HEK293 (cell line): ENCODE results near the gene PDSS1.

Source experiments
- CTCF ChIA-PET: fragments of 350-600 bp; formaldehyde crosslinking; extraction: SDS; loops from one replicate; lab custom pipeline; 2021; ENCODE audit warnings: antibody characterized with exemption; lab: Yijun Ruan, JAX
- POLR2A ChIA-PET: fragments of 300-600 bp; formaldehyde crosslinking; extraction: SDS; loops from one replicate; lab custom pipeline; 2020; ENCODE audit warnings: antibody characterized with exemption, inconsistent platforms; lab: Yijun Ruan, JAX
- H3K27ac ChIP-seq: fragments of 200-500 bp; sonication (Bioruptor generic); 2 replicates; pipeline ENCODE4 v1.5.1; 2014; ENCODE audit warnings: low read depth, low read length, control low read depth, inconsistent platforms; ENCODE audit errors: extremely low read depth
- H3K36me3 ChIP-seq, 2 experiments: fragments of 200-500 bp in 1 of 2; sonication (Bioruptor generic) in 1 of 2; 1 replicate in 1 of 2; 2 replicates in 1 of 2; pipeline ENCODE4 v1.5.1; 2014 to 2017; ENCODE audit warnings: inconsistent platforms in 2 of 2, low read length in 2 of 2; ENCODE audit not compliant: control insufficient read depth in 2 of 2, insufficient read depth in 1 of 2
- H3K4me1 ChIP-seq: fragments of 200-500 bp; sonication (Bioruptor generic); 2 replicates; pipeline ENCODE4 v1.5.1; 2014; ENCODE audit warnings: mild to moderate bottlenecking, low read length, inconsistent platforms; ENCODE audit not compliant: control insufficient read depth, insufficient read depth
- H3K4me3 ChIP-seq: 2 replicates; pipeline ENCODE4 v1.5.1; 2011; ENCODE audit warnings: low read depth, mild to moderate bottlenecking, control low read depth, low read length, moderate library complexity
- H3K9me3 ChIP-seq: fragments of 200-500 bp; sonication (Bioruptor generic); 2 replicates; pipeline ENCODE4 v1.5.1; 2014; ENCODE audit warnings: low read depth, low read length, inconsistent platforms; ENCODE audit not compliant: control insufficient read depth, insufficient read depth
- KLF17 ChIP-seq: fragments of 450-650 bp; formaldehyde crosslinking; IDR thresholded peaks from 2 replicates; pipeline ENCODE4 v1.5.1; 2016; ENCODE audit warnings: missing biosample characterization, missing genetic modification characterization
- SALL2 ChIP-seq: fragments of 450-650 bp; formaldehyde crosslinking; IDR thresholded peaks from 2 replicates; pipeline ENCODE4 v1.5.0; 2017; ENCODE audit warnings: missing biosample characterization, mild to moderate bottlenecking, missing genetic modification characterization, borderline replicate concordance
- WT1 ChIP-seq: fragments of 450-650 bp; formaldehyde crosslinking; IDR thresholded peaks from 2 replicates; pipeline ENCODE4 v1.5.1; 2016; ENCODE audit warnings: missing biosample characterization, missing genetic modification characterization
- YY1 ChIP-seq: fragments of 450-650 bp; formaldehyde crosslinking; IDR thresholded peaks from 2 replicates; pipeline ENCODE4 v1.5.1; 2018; ENCODE audit warnings: missing biosample characterization, missing genetic modification characterization
- ZBTB17 ChIP-seq: fragments of 450-650 bp; formaldehyde crosslinking; IDR thresholded peaks from 2 replicates; pipeline ENCODE4 v1.5.1; 2016; ENCODE audit warnings: missing biosample characterization, missing genetic modification characterization
- ZBTB49 ChIP-seq: fragments of 450-650 bp; formaldehyde crosslinking; IDR thresholded peaks from 2 replicates; pipeline ENCODE4 v1.5.1; 2016; ENCODE audit warnings: missing biosample characterization, missing genetic modification characterization, low read depth
- ZBTB6 ChIP-seq: fragments of 450-650 bp; formaldehyde crosslinking; IDR thresholded peaks from 2 replicates; pipeline ENCODE4 v1.5.1; 2017; ENCODE audit warnings: missing biosample characterization, missing genetic modification characterization
- ZNF114 ChIP-seq: fragments of 450-650 bp; formaldehyde crosslinking; IDR thresholded peaks from 2 replicates; pipeline ENCODE4 v1.5.0; 2017; ENCODE audit warnings: missing biosample characterization, missing genetic modification characterization
- ZNF138 ChIP-seq: fragments of 450-650 bp; formaldehyde crosslinking; IDR thresholded peaks from 2 replicates; pipeline ENCODE4 v1.5.1; 2016; ENCODE audit warnings: missing biosample characterization, missing genetic modification characterization, borderline replicate concordance
- ZNF239 ChIP-seq: fragments of 450-650 bp; formaldehyde crosslinking; IDR thresholded peaks from 2 replicates; pipeline ENCODE4 v1.5.1; 2016; ENCODE audit warnings: missing biosample characterization, missing genetic modification characterization
- ZNF266 ChIP-seq: fragments of 450-650 bp; formaldehyde crosslinking; IDR thresholded peaks from 2 replicates; pipeline ENCODE4 v1.5.1; 2016; ENCODE audit warnings: missing biosample characterization, missing genetic modification characterization, low read depth
- ZNF274 ChIP-seq, 2 experiments: fragments of 200-500 bp in 1 of 2; fragments of 450-650 bp in 1 of 2; sonication (Bioruptor generic) in 1 of 2; formaldehyde crosslinking in 1 of 2; IDR thresholded peaks; 2 replicates each; pipeline versions ENCODE4 v1.5.1 to v1.6.1; 2014 to 2016; ENCODE audit warnings: borderline replicate concordance in 1 of 2, inconsistent platforms in 1 of 2, low read length in 1 of 2, missing biosample characterization in 1 of 2, missing genetic modification characterization in 1 of 2
- ZNF404 ChIP-seq: fragments of 450-650 bp; formaldehyde crosslinking; IDR thresholded peaks from 2 replicates; pipeline ENCODE4 v1.5.1; 2017; ENCODE audit warnings: missing biosample characterization, missing genetic modification characterization
- ZNF513 ChIP-seq: fragments of 450-650 bp; IDR thresholded peaks from 2 replicates; pipeline ENCODE4 v1.5.1; 2018; ENCODE audit warnings: missing biosample characterization, missing genetic modification characterization
- ZNF529 ChIP-seq: fragments of 450-650 bp; formaldehyde crosslinking; IDR thresholded peaks from 2 replicates; pipeline ENCODE4 v1.5.1; 2017; ENCODE audit warnings: missing genetic modification characterization, missing biosample characterization; ENCODE audit not compliant: insufficient replicate concordance
- ZNF639 ChIP-seq: fragments of 450-650 bp; formaldehyde crosslinking; IDR thresholded peaks from 2 replicates; pipeline ENCODE4 v1.5.1; 2016; ENCODE audit warnings: missing biosample characterization, missing genetic modification characterization
- ZNF654 ChIP-seq: fragments of 450-650 bp; formaldehyde crosslinking; IDR thresholded peaks from 2 replicates; pipeline ENCODE4 v1.5.1; 2016; ENCODE audit warnings: low read depth, missing biosample characterization, missing genetic modification characterization
- ZNF677 ChIP-seq: fragments of 450-650 bp; IDR thresholded peaks from 2 replicates; pipeline ENCODE4 v1.5.0; 2018; ENCODE audit warnings: missing biosample characterization, mild to moderate bottlenecking, missing genetic modification characterization, moderate library complexity
- ZNF692 ChIP-seq: fragments of 450-650 bp; formaldehyde crosslinking; IDR thresholded peaks from 2 replicates; pipeline ENCODE4 v1.5.1; 2016; ENCODE audit warnings: missing biosample characterization, missing genetic modification characterization
- ZSCAN23 ChIP-seq: fragments of 450-650 bp; formaldehyde crosslinking; IDR thresholded peaks from 2 replicates; pipeline ENCODE4 v1.5.1; 2016; ENCODE audit warnings: missing biosample characterization, missing genetic modification characterization

The PDSS1 gene

GRCh38 chr10:26728957-26729356 lies 31.5 kb downstream of the PDSS1 start:
- H3K9me3 ChIP-seq: no peaks in the 10 kb centered on the region
- no peak overlapping the region for H3K27ac ChIP-seq
- peaks cover 60 to 83% of the 10 kb centered on the region in 2 experiments for H3K36me3 ChIP-seq
- H3K4me1 ChIP-seq: no peaks in the 10 kb centered on the region
- TF ChIP-seq KLF17 (tag by site-specific recombination): no peak
- no peak for TF ChIP-seq ZNF529 (tag by site-specific recombination)
- no peak for TF ChIP-seq WT1 (tag by site-specific recombination)
- no peak for TF ChIP-seq ZBTB6
- no peak for TF ChIP-seq ZNF513 (tag by site-specific recombination)
- CTCF ChIA-PET: interaction anchor here (0.5 to 1.3 kb wide), 6 partner anchors 132 to 558 kb away, joined by 3 to 5 read pairs (median 3); partner anchors contain the start of gene ABI1
- POLR2A ChIA-PET: no interaction called here
- no peak overlapping the region for H3K4me3 ChIP-seq

- no peak overlapping the region for H3K27ac ChIP-seq
- H3K9me3 ChIP-seq: no peaks in the 10 kb centered on the region
- no peaks in the 10 kb centered on the region for H3K4me1 ChIP-seq
- no peak overlapping the region for H3K4me3 ChIP-seq
- TF ChIP-seq ZNF404 (tag by site-specific recombination) (no peak), ZNF239 (tag by site-specific recombination) (no peak)
- ChIA-PET POLR2A (no interaction called here), CTCF (interaction anchor here (1.0 to 1.3 kb wide), 2 partner anchors 132 to 153 kb away, joined by 3 to 5 read pairs; partner anchors contain the start of gene ABI1)
- H3K36me3 ChIP-seq: peaks cover 58 to 83% of the 10 kb centered on the region in 2 experiments
Observed at GRCh38 chr10:26729395-26729794, 31.9 kb downstream of the PDSS1 start.

GRCh38 chr10:26730552-26730951 lies 33.1 kb downstream of the PDSS1 start:
- Histone ChIP-seq H3K4me1 (no peaks in the 10 kb centered on the region), H3K36me3 (peaks cover 51 to 83% of the 10 kb centered on the region in 2 experiments), H3K4me3 (no peak overlapping the region), H3K27ac (no peak overlapping the region), H3K9me3 (no peaks in the 10 kb centered on the region)
- ChIA-PET CTCF (interaction anchor here (0.6 kb wide), 1 partner anchor 124 kb away, joined by 4 read pairs; no protein-coding TSS in a partner anchor), POLR2A (no interaction called here)
- TF ChIP-seq ZSCAN23 (tag by site-specific recombination): no peak
- TF ChIP-seq ZBTB17 (tag by site-specific recombination): no peak
- TF ChIP-seq ZBTB6: no peak
- no peak for TF ChIP-seq ZNF274 (IDR thresholded peaks at IDR 0.05; ENCODE audit: low read length)
- TF ChIP-seq ZNF274 (tag by site-specific recombination; IDR thresholded peaks at IDR 0.05; ENCODE audit: borderline replicate concordance): no peak
- TF ChIP-seq ZNF654 (tag by site-specific recombination): no peak
- TF ChIP-seq ZNF114 (tag by site-specific recombination): no peak
- no peak for TF ChIP-seq ZNF266
- TF ChIP-seq ZBTB49 (tag by site-specific recombination): no peak
- TF ChIP-seq YY1 (tag by site-specific recombination): no peak
- TF ChIP-seq ZNF138 (tag by site-specific recombination): no peak
- TF ChIP-seq ZNF692: no peak
- no peak for TF ChIP-seq ZNF677 (tag by site-specific recombination)
- TF ChIP-seq ZNF639: no peak
- TF ChIP-seq SALL2 (tag by site-specific recombination): no peak
